GM12801 (cell line): ENCODE measurements around the gene PEX10.

ENCODE experiments used
- CTCF ChIP-seq: IDR thresholded peaks from one replicate; pipeline ENCODE4 v1.5.1; 2011; ENCODE audit warnings: control low read depth; ENCODE audit not compliant: insufficient read length; ENCODE audit errors: extremely low read depth

Gene PEX10

DNA sequence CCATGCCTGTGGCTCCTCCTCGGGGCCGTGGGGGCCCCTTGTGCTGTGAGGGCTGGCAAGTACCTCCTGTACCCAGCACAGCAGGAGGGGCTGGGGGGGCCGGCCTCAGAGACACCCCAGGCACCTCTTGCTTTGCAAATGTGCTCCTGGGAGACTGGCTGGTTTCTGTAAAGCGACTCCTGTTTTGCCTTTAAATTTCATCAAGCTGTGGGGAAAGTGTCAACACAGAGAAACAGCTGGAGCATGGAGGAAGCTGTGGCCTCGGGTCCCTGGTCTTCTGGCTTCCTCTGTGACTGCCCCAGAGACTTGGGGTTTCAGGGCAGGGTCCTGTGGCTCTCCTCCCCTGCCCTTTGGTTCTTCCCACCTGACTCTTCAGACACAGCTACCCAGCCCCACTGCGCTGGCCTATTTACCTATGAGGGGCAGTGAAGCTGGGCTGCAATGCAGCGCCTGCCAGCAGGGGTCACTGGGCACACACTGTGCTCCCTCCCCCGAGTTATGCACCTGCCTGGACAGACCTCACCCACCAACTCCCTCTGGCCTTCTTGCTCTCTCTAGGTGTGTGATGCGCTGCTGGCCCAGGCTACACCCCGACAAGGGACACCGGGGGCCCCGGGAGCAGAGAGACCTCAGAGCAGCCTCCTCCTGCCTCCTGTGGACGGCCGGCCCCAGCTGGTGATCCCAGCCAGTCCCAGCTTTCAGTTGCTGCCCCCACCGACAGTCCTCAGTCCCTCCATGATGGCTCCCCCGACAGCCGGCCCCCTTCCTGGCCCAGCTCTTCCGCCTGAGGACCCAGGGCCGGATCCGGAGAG is 17.6 kb upstream of the PEX10 start:
- TF ChIP-seq CTCF, result no peak

- TF ChIP-seq CTCF, result no peak
Observed at GRCh38 chr1:2428490-2428889, 16.1 kb upstream of the PEX10 start.

GRCh38 chr1:2427976-2428375 is 15.6 kb upstream of the PEX10 start:
- TF ChIP-seq CTCF, result no peak

- no peak for TF ChIP-seq CTCF
Observed at GRCh38 chr1:2427051-2427450, 14.7 kb upstream of the PEX10 start.

DNA sequence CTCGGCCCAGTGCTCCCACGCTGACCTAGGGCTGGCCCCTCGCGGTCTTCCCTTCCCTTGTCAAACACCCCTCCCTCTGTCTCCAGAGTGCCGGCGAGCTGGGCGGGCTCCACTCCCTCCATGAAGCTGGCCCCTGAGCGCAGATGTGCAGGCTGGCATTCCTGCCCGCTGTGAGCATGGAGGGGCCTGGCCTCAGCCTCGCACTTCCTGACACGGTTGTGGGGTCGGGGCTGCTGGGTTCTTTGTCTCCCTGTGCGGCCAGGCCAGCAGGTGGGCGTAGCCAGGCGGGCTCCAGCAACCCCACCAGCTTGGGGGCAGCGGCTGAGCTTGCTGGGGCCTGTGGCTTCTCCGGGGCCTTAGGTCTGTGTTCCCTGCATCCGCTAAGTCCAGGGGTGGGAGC is 14.2 kb upstream of the PEX10 start:
- TF ChIP-seq CTCF, result no peak

DNA sequence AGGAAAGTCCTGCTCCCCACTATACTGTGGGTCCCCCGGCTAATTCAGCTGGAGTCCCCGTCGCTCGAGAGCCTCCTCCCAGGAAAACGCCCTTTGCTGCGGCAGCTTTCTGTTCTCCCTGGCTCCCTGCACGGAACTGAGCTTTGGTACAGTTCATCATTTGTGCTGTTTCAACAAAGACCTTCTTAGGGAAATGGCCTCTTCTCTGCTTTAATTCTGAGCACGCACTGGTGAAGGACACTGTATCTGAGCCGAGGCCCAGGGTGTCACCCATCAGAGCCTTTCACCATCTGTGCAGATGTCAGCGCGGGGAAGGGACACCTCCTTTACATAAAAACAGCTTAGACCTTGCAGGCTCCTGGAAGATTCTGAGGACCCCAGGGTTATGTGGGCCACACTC is 13.5 kb upstream of the PEX10 start:
- TF ChIP-seq CTCF, result no peak

DNA sequence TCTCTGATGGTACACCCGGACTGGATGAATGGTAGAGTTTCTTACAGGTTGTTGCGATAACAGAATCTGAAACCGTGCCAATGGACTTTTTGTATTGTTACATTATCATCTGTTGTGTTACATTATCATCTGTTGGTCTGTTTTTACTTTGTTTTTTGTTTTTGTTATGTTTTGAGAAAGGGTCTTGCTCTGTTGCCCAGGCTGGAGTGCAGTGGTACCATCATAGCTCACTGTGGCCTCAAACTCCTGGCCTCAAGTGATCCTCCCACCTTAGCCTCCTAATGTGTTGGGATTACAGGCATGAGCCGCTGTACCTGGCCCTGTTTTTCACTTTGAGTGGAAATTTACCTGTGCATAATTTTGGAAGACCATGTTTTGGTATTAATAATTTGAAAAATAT is 10.2 kb upstream of the PEX10 start:
- no peak for TF ChIP-seq CTCF
